PC-9 (cell line): ENCODE measurements around the gene DLL4. TPM values are rescaled to one million over a fixed set of nuclear protein-coding genes. Genes with fewer than 3 reads are reported as not detected.
A peak's percentile ranks its signal among the peaks of the same experiment; 100 is the strongest.

Experiments
- BruUV-seq: library from RNA; stranded (reverse); fragments of 400-500 nt; replicated peaks from 2 replicates; lab custom pipeline; 2021; lab: Mats Ljungman, UMichigan
- CTCF ChIA-PET: fragments of 300-600 bp; sonication (Branson Sonifier 250); formaldehyde crosslinking; loops from one replicate; lab custom pipeline; 2022; ENCODE audit warnings: antibody characterized with exemption; lab: Charles Lee
- POLR2A ChIA-PET: fragments of 300-600 bp; sonication (Branson Sonifier 250); formaldehyde crosslinking; loops from one replicate; lab custom pipeline; 2022; ENCODE audit warnings: antibody characterized with exemption; ENCODE audit not compliant: unreplicated experiment; lab: Charles Lee
- DNase-seq, 2 experiments: peaks; one replicate each; pipeline versions ENCODE4 v3.0.0 to v3.0.0-alpha.2; 2015 to 2022; ENCODE audit warnings: mixed read lengths in 1 of 2
- H2AFZ ChIP-seq: fragments of 200-600 bp; sonication (generic); 2 replicates; pipeline ENCODE4 v1.8.1; 2017; ENCODE audit warnings: antibody characterized with exemption
- H3F3A ChIP-seq: fragments of 200-600 bp; sonication (generic); 2 replicates; pipeline ENCODE4 v1.8.1; 2017; ENCODE audit warnings: antibody characterized with exemption, mild to moderate bottlenecking, low read depth; ENCODE audit not compliant: insufficient read depth
- H3K27ac ChIP-seq: fragments of 200-600 bp; sonication (generic); 2 replicates; pipeline ENCODE4 v1.6.1; 2016; ENCODE audit warnings: mixed run types
- H3K27me3 ChIP-seq: fragments of 200-600 bp; sonication (generic); 2 replicates; pipeline ENCODE4 v1.6.1; 2016; ENCODE audit warnings: low read depth, mixed run types; ENCODE audit not compliant: insufficient read depth
- H3K36me3 ChIP-seq: fragments of 200-600 bp; sonication (generic); 2 replicates; pipeline ENCODE4 v1.6.1; 2016; ENCODE audit warnings: low read depth, mixed run types
- H3K4me1 ChIP-seq: fragments of 200-600 bp; sonication (generic); replicated peaks from 2 replicates; pipeline ENCODE4 v1.6.1; 2016; ENCODE audit warnings: mixed run types; ENCODE audit not compliant: insufficient read depth
- H3K4me2 ChIP-seq: fragments of 200-600 bp; sonication (generic); 2 replicates; pipeline ENCODE4 v1.6.1; 2017; ENCODE audit warnings: mixed run types
- H3K4me3 ChIP-seq: fragments of 200-600 bp; sonication (generic); 2 replicates; pipeline ENCODE4 v1.6.1; 2016; ENCODE audit warnings: mixed run types
- H3K79me2 ChIP-seq: fragments of 200-600 bp; sonication (generic); 2 replicates; pipeline ENCODE4 v1.6.1; 2017; ENCODE audit warnings: low read depth, mixed run types
- H3K9me2 ChIP-seq: fragments of 200-600 bp; sonication (generic); 2 replicates; pipeline ENCODE4 v1.8.1; 2017; ENCODE audit warnings: mild to moderate bottlenecking; ENCODE audit not compliant: insufficient read depth
- H3K9me3 ChIP-seq: fragments of 200-600 bp; sonication (generic); 2 replicates; pipeline ENCODE4 v1.8.1; 2016; ENCODE audit warnings: low read depth; ENCODE audit not compliant: insufficient read depth
- H4K20me1 ChIP-seq: fragments of 200-600 bp; sonication (generic); 2 replicates; pipeline ENCODE4 v1.8.1; 2017; ENCODE audit not compliant: insufficient read depth
- EZH2 ChIP-seq: fragments of 200-600 bp; sonication (generic); IDR thresholded peaks from 2 replicates; pipeline ENCODE4 v1.8.0; 2017; ENCODE audit warnings: antibody characterized with exemption, low read depth
- intact Hi-C: fragments of 100-400 bp; cut with micrococcal nuclease; formaldehyde crosslinking; loops from one replicate; pipeline ENCODE4 v1.10.0; 2022; ENCODE audit not compliant: unreplicated experiment
- total RNA-seq: library from RNA; stranded (reverse); gene quantifications from 2 replicates; pipeline ENCODE4 v1.2.3, GENCODE V29; 2021
- TF ChIP-seq, protein P1 (sequence below): fragments of 200-600 bp; sonication (generic); conservative IDR thresholded peaks from 2 replicates; pipeline ENCODE4 v1.6.1; 2017; ENCODE audit warnings: mixed run types, antibody characterized with exemption, mild to moderate bottlenecking, moderate library complexity

DLL4 gene
- total RNA-seq, 1 experiment from 2014 or later, result 0.48 TPM

- Histone ChIP-seq H3K27ac (no peak overlapping the region), H3K9me2 (no peaks in the 10 kb centered on the region), H3K79me2 (no peaks in the 10 kb centered on the region), H4K20me1 (no peaks in the 10 kb centered on the region), H3F3A (peaks cover 9% of the 10 kb centered on the region; the same call in 1 of the 2 replicates), H3K4me2 (peak overlapping the region; percentile 98), H2AFZ (no peak overlapping the region), H3K36me3 (no peaks in the 10 kb centered on the region), H3K4me1 (0 out of 2 replicates have a peak, but pooled peaks cover 6% of the 10 kb centered on the region), H3K27me3 (peaks cover 29% of the 10 kb centered on the region), H3K9me3 (no peaks in the 10 kb centered on the region), H3K4me3 (peak overlapping the region; percentile 77; the same call in 1 of the 2 replicates)
- TF ChIP-seq, protein P1, sequence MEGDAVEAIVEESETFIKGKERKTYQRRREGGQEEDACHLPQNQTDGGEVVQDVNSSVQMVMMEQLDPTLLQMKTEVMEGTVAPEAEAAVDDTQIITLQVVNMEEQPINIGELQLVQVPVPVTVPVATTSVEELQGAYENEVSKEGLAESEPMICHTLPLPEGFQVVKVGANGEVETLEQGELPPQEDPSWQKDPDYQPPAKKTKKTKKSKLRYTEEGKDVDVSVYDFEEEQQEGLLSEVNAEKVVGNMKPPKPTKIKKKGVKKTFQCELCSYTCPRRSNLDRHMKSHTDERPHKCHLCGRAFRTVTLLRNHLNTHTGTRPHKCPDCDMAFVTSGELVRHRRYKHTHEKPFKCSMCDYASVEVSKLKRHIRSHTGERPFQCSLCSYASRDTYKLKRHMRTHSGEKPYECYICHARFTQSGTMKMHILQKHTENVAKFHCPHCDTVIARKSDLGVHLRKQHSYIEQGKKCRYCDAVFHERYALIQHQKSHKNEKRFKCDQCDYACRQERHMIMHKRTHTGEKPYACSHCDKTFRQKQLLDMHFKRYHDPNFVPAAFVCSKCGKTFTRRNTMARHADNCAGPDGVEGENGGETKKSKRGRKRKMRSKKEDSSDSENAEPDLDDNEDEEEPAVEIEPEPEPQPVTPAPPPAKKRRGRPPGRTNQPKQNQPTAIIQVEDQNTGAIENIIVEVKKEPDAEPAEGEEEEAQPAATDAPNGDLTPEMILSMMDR, result peak; percentile 65
- TF ChIP-seq EZH2, result no peak
- DNase-seq, result no peak
- no TSS peak for BruUV-seq
- ChIA-PET CTCF (interaction anchor here (0.5 to 1.1 kb wide), 7 partner anchors 11 to 329 kb away, joined by 3 to 27 read pairs (median 10); no protein-coding TSS in a partner anchor), POLR2A (interaction anchor here (0.6 kb wide), 1 partner anchor 402 kb away, joined by 5 read pairs; the partner anchor contains the start of genes NUSAP1 and OIP5)
- intact Hi-C loops, result no loop called here
Measured at GRCh38 chr15:40930430-40931299, 1.5 kb downstream of the DLL4 start.

GRCh38 chr15:40931300-40932142 lies 2.4 kb downstream of the DLL4 start:
- Histone ChIP-seq H3K4me1 (no peaks in the 10 kb centered on the region), H3K4me3 (no peak overlapping the region), H3K27me3 (peaks cover 23% of the 10 kb centered on the region), H2AFZ (no peak overlapping the region), H3F3A (peaks cover 9% of the 10 kb centered on the region; the same call in 1 of the 2 replicates), H3K79me2 (no peaks in the 10 kb centered on the region), H3K36me3 (no peaks in the 10 kb centered on the region), H4K20me1 (no peaks in the 10 kb centered on the region), H3K4me2 (no peak overlapping the region), H3K27ac (no peak overlapping the region), H3K9me2 (no peaks in the 10 kb centered on the region), H3K9me3 (no peaks in the 10 kb centered on the region)
- intact Hi-C loops, result no loop called here
- no peak for TF ChIP-seq EZH2
- TF ChIP-seq, protein P1, result no peak
- ChIA-PET POLR2A (no interaction called here), CTCF (interaction anchor here (0.5 to 1.1 kb wide), 2 partner anchors 10 to 328 kb away, joined by 3 to 10 read pairs; no protein-coding TSS in a partner anchor)
- BruUV-seq, result no TSS peak
- DNase-seq, result no peak

DNA sequence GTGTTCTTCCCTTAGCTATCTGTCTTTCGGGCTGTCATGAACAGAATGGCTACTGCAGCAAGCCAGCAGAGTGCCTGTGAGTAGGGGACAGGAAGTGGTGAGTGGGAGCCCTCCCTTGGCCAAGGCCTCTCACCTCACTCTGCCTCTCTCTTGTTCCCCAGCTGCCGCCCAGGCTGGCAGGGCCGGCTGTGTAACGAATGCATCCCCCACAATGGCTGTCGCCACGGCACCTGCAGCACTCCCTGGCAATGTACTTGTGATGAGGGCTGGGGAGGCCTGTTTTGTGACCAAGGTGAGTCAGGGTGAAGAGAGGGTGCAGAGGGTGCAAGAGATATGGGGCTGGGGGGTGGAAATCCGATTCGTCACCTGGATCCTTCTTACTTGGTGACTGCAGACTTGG lies 3.0 kb downstream of the DLL4 start:
- Histone ChIP-seq H3K79me2 (no peaks in the 10 kb centered on the region), H3K4me1 (no peaks in the 10 kb centered on the region), H3K4me3 (no peak overlapping the region), H4K20me1 (no peaks in the 10 kb centered on the region), H3K4me2 (no peak overlapping the region), H3K27ac (no peak overlapping the region), H3K9me3 (no peaks in the 10 kb centered on the region), H3K27me3 (peaks cover 17% of the 10 kb centered on the region), H3K36me3 (no peaks in the 10 kb centered on the region), H2AFZ (no peak overlapping the region), H3K9me2 (no peaks in the 10 kb centered on the region), H3F3A (peaks cover 7% of the 10 kb centered on the region; the same call in 1 of the 2 replicates)
- no TSS peak for BruUV-seq
- no peak for TF ChIP-seq EZH2
- TF ChIP-seq, protein P1, result no peak
- ChIA-PET POLR2A (no interaction called here), CTCF (no interaction called here)
- DNase-seq, result no peak
- intact Hi-C loops, result no loop called here
